ENCODE data around the gene JAKMIP3.

- TF ChIP-seq CTCF (IDR thresholded peaks at IDR 0.05; ENCODE audit: low read depth, low read length) (no peak), EZH2phosphoT487 (IDR thresholded peaks at IDR 0.05; ENCODE audit: low read depth) (no peak)
These were observed 9.1 kb upstream of the JAKMIP3 start for GRCh38 chr10:132056663-132057062.
